PFSK-1 (cell line): ENCODE measurements around the gene TBC1D22A.

ENCODE experiments used
- POLR2AphosphoS5 ChIP-seq: IDR thresholded peaks from 2 replicates; pipeline ENCODE4 v1.6.1; 2012; ENCODE audit warnings: low read depth, mild to moderate bottlenecking, control low read depth, low read length, moderate library complexity
- REST ChIP-seq, 2 experiments: IDR thresholded peaks; 2 replicates each; pipeline versions ENCODE4 v1.6.1 to v1.8.0; 2011 to 2012; ENCODE audit warnings: low read depth in 2 of 2, low read length in 2 of 2, control low read depth in 1 of 2, inconsistent platforms in 1 of 2, mild to moderate bottlenecking in 1 of 2, moderate library complexity in 1 of 2; ENCODE audit not compliant: insufficient read depth in 1 of 2

DNA sequence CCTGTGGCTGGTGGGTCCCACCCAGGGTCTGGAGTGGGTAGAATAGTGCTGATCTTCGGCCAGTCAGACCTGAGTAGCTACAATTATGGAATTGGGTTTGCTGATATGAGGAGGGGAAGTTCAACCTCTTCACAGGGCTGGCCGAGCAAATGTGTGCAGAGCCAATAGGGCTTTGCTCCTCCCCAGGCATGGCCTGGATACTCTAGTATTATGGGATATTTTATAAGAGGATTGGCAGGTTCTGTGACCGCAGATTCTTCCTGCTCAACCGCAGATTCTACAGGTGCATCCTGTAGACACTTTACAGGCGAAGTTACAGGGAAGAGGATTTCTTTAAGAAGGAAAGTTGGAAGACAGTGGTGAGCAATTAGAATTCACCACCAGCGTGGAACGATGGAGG is 44.3 kb downstream of the TBC1D22A start:
- no peak for TF ChIP-seq POLR2AphosphoS5
- TF ChIP-seq REST (IDR thresholded peaks at IDR 0.05; ENCODE audit: insufficient read depth in 1 of 2, low read depth in 2 of 2, low read length in 2 of 2): no peak
